ENCODE results near the gene LIN54.

The LIN54 gene

DNA sequence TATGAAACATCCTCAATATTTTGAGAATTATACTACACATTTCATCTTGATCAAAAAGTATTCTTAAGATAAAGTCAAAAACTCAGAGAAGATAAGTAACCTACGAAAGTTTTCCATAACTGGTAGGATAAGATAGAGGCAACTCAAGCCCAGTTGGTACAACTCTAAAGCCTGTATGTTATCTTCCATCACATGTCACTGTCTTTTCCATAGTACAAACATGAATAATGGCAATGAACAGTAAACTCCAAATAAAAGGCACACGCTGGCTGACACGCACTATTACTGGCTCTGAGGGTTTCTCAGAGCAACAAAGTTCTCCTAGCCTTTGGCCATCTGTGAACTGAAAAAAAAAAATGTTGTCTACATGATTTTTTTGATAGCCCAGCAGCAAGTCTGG lies 27.2 kb downstream of the LIN54 start:
- peaks cover 1% of the 10 kb centered on the region; the same call in 1 of the 2 replicates for H3K36me3 ChIP-seq (replicated peaks; ENCODE audit: insufficient read depth, low read length)
- peaks cover 60% of the 10 kb centered on the region for H3K79me2 ChIP-seq (ENCODE audit: low read length)
- no peak overlapping the region for H3K4me3 ChIP-seq (ENCODE audit: low read length)
- no peaks in the 10 kb centered on the region for H3F3A ChIP-seq (ENCODE audit: insufficient read depth, low read length)
- DNase-seq = no peak
- H3K4me1 ChIP-seq (ENCODE audit: low read length) = no peaks in the 10 kb centered on the region
- TF ChIP-seq, protein P1, sequence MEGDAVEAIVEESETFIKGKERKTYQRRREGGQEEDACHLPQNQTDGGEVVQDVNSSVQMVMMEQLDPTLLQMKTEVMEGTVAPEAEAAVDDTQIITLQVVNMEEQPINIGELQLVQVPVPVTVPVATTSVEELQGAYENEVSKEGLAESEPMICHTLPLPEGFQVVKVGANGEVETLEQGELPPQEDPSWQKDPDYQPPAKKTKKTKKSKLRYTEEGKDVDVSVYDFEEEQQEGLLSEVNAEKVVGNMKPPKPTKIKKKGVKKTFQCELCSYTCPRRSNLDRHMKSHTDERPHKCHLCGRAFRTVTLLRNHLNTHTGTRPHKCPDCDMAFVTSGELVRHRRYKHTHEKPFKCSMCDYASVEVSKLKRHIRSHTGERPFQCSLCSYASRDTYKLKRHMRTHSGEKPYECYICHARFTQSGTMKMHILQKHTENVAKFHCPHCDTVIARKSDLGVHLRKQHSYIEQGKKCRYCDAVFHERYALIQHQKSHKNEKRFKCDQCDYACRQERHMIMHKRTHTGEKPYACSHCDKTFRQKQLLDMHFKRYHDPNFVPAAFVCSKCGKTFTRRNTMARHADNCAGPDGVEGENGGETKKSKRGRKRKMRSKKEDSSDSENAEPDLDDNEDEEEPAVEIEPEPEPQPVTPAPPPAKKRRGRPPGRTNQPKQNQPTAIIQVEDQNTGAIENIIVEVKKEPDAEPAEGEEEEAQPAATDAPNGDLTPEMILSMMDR (IDR thresholded peaks at IDR 0.05; ENCODE audit: low read length) = no peak
- TF ChIP-seq EZH2 (optimal IDR thresholded peaks at IDR 0.05; ENCODE audit: low read depth, low read length) (no peak), EZH2phosphoT487 (IDR thresholded peaks at IDR 0.05; ENCODE audit: low read length) (no peak)
- no peaks in the 10 kb centered on the region for H4K20me1 ChIP-seq (ENCODE audit: insufficient read depth, low read length)
- no peaks in the 10 kb centered on the region for H3K9me3 ChIP-seq (replicated peaks; ENCODE audit: insufficient read depth, low read length)
- H3K9me2 ChIP-seq (replicated peaks; ENCODE audit: insufficient read depth, low read length) = no peaks in the 10 kb centered on the region
- no peak overlapping the region for H3K9ac ChIP-seq (ENCODE audit: low read length)
- no peak overlapping the region for H2AFZ ChIP-seq (ENCODE audit: low read length)
- H3K27ac ChIP-seq (ENCODE audit: low read length) = no peak overlapping the region
- no peak overlapping the region for H3K4me2 ChIP-seq (ENCODE audit: low read depth, low read length)
- no peaks in the 10 kb centered on the region for H3K27me3 ChIP-seq (replicated peaks; ENCODE audit: insufficient read depth, low read length)

DNA sequence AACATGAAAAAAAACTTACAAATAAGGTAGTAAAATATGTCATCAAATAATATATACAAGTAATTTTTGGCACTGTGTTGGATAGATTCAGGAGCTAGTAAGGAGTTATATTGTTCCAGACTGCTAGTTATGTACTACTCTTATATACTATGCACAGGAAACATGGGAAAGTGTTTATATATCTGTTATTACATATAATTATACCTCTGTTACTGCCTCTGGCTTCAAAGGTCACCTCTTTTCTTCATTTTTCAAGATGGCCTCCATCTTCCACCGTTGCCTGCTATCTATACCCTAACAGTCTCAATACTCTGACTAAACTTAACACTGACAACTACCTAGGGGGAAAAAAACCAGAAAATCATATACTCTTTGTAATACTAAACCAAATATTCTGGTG lies 29.5 kb downstream of the LIN54 start:
- H3K79me2 ChIP-seq (ENCODE audit: low read length) = peaks cover 37% of the 10 kb centered on the region
- no peaks in the 10 kb centered on the region for H3K4me1 ChIP-seq (ENCODE audit: low read length)
- no peak for DNase-seq
- H3K27me3 ChIP-seq (replicated peaks; ENCODE audit: insufficient read depth, low read length) = no peaks in the 10 kb centered on the region
- H3K9ac ChIP-seq (ENCODE audit: low read length) = no peak overlapping the region
- no peaks in the 10 kb centered on the region for H3F3A ChIP-seq (ENCODE audit: insufficient read depth, low read length)
- no peak overlapping the region for H3K27ac ChIP-seq (ENCODE audit: low read length)
- H3K9me3 ChIP-seq (replicated peaks; ENCODE audit: insufficient read depth, low read length) = no peaks in the 10 kb centered on the region
- TF ChIP-seq EZH2 (optimal IDR thresholded peaks at IDR 0.05; ENCODE audit: low read depth, low read length) (no peak), EZH2phosphoT487 (IDR thresholded peaks at IDR 0.05; ENCODE audit: low read length) (no peak)
- TF ChIP-seq, protein P1 (IDR thresholded peaks at IDR 0.05; ENCODE audit: low read length) = no peak
- H2AFZ ChIP-seq (ENCODE audit: low read length) = no peak overlapping the region
- no peaks in the 10 kb centered on the region for H4K20me1 ChIP-seq (ENCODE audit: insufficient read depth, low read length)
- H3K4me2 ChIP-seq (ENCODE audit: low read depth, low read length) = no peak overlapping the region
- H3K36me3 ChIP-seq (replicated peaks; ENCODE audit: insufficient read depth, low read length) = peaks cover 3% of the 10 kb centered on the region; the same call in 1 of the 2 replicates
- no peaks in the 10 kb centered on the region for H3K9me2 ChIP-seq (replicated peaks; ENCODE audit: insufficient read depth, low read length)
- no peak overlapping the region for H3K4me3 ChIP-seq (ENCODE audit: low read length)

DNA sequence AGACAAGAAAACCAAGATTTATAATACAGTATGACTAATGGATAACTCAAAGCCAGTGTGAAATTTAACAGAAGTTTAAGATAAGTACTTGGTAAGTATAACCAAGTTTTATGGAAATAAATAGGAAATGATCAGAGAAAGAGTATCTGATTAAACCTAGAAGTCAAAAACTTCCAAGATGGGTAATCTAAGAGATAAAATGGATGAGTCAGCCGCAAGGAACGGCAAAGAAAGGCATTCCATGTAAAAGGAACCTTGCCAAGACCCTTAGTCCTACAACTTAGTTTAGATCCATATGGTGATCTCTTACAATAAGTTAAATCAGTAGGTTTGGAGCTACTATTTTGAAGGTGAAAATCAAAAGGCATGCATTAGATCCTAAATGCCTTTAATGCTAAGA lies 34.8 kb downstream of the LIN54 start:
- no peaks in the 10 kb centered on the region for H3K4me1 ChIP-seq (ENCODE audit: low read length)
- H3K27me3 ChIP-seq (replicated peaks; ENCODE audit: insufficient read depth, low read length) = no peaks in the 10 kb centered on the region
- peaks cover 3% of the 10 kb centered on the region; the same call in 1 of the 2 replicates for H3K36me3 ChIP-seq (replicated peaks; ENCODE audit: insufficient read depth, low read length)
- H3K9me3 ChIP-seq (replicated peaks; ENCODE audit: insufficient read depth, low read length) = no peaks in the 10 kb centered on the region
- no peak overlapping the region for H3K9ac ChIP-seq (ENCODE audit: low read length)
- H3K27ac ChIP-seq (ENCODE audit: low read length) = no peak overlapping the region
- no peaks in the 10 kb centered on the region for H3F3A ChIP-seq (ENCODE audit: insufficient read depth, low read length)
- no peak for DNase-seq
- TF ChIP-seq EZH2 (optimal IDR thresholded peaks at IDR 0.05; ENCODE audit: low read depth, low read length) (no peak), EZH2phosphoT487 (IDR thresholded peaks at IDR 0.05; ENCODE audit: low read length) (no peak)
- TF ChIP-seq, protein P1 (IDR thresholded peaks at IDR 0.05; ENCODE audit: low read length) = no peak
- H4K20me1 ChIP-seq (ENCODE audit: insufficient read depth, low read length) = no peaks in the 10 kb centered on the region
- no peak overlapping the region for H2AFZ ChIP-seq (ENCODE audit: low read length)
- no peak overlapping the region for H3K4me3 ChIP-seq (ENCODE audit: low read length)
- H3K79me2 ChIP-seq (ENCODE audit: low read length) = peaks cover 4% of the 10 kb centered on the region; the same call in 1 of the 2 replicates
- H3K4me2 ChIP-seq (ENCODE audit: low read depth, low read length) = no peak overlapping the region
- H3K9me2 ChIP-seq (replicated peaks; ENCODE audit: insufficient read depth, low read length) = no peaks in the 10 kb centered on the region
